Epithelial cell of prostate (primary cell): Measurements from ENCODE around the gene SSBP3.

ENCODE experiments used
- DNase-seq: peaks from one replicate; pipeline ENCODE4 v3.0.0-alpha.2; 2011; ENCODE audit warnings: low read depth, low spot score
- H3K27ac ChIP-seq: fragments of 450-650 bp; 2 replicates; pipeline ENCODE4 v1.5.1; 2017; ENCODE audit warnings: mild to moderate bottlenecking

Gene SSBP3

DNA sequence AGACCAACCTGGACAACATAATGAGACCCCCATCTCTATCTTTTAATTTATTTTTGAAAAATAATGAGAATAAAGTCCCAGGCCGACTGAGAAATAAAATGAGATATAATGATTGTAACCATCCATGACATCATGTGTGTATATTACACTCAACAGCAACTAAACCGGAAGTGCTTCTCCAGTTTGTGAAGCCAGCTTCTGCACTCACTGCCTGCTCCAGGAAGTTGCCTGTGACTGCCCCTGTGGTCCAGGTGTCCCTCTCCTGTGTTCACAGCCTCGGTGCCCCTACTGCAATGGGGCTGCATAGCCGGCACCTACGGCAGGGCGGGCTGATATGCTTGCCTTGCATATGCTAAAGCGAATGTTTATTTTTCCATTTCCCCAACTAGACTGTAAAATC is 68.3 kb downstream of the SSBP3 start:
- DNase-seq, result no peak
- no peak overlapping the region for H3K27ac ChIP-seq

DNA sequence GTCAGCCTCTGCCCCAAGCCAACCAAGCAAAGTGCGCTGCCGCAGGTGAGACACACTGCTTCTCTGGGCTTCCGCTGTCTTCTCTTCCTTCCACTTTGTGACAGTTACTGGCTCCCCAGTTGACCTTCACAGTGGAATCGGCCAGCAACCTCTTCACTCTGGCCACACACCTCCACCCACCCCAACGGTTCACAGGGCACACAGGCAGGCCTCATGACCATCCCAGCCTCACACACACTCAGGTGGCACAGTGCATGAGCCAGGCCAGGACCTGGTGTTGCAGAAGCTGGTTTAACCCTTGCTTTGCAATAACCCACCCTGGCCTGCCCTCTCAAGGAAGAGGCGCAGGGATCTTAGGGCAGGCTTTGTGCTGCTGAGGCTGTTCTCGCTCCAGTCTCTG is 69.2 kb downstream of the SSBP3 start:
- no peak overlapping the region for H3K27ac ChIP-seq
- DNase-seq, result no peak

- H3K27ac ChIP-seq, result no peak overlapping the region
- no peak for DNase-seq
Measured at GRCh38 chr1:54336116-54336515, 70.1 kb downstream of the SSBP3 start.

DNA sequence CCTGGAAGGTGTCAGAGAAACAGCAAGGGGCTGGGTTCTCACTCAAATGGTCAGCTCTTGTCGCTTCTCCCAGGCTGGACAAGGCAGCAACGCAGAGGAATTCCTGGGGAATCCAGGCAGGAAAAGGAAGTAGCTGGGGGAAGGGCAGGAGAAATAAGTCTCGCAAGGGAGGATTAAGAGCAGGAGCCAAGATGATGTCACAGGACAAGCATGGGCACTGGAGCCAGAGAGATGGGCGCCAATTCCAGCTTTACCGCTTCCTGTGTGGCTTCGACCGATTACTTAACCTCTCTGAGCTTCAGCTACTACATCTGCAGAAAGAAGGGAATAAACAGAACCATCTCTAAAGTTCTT is 70.5 kb downstream of the SSBP3 start:
- DNase-seq, result no peak
- peak overlapping the region; percentile 33 for H3K27ac ChIP-seq

GRCh38 chr1:54335011-54335754 is 71.0 kb downstream of the SSBP3 start:
- peak overlapping the region; percentile 33 for H3K27ac ChIP-seq

DNA sequence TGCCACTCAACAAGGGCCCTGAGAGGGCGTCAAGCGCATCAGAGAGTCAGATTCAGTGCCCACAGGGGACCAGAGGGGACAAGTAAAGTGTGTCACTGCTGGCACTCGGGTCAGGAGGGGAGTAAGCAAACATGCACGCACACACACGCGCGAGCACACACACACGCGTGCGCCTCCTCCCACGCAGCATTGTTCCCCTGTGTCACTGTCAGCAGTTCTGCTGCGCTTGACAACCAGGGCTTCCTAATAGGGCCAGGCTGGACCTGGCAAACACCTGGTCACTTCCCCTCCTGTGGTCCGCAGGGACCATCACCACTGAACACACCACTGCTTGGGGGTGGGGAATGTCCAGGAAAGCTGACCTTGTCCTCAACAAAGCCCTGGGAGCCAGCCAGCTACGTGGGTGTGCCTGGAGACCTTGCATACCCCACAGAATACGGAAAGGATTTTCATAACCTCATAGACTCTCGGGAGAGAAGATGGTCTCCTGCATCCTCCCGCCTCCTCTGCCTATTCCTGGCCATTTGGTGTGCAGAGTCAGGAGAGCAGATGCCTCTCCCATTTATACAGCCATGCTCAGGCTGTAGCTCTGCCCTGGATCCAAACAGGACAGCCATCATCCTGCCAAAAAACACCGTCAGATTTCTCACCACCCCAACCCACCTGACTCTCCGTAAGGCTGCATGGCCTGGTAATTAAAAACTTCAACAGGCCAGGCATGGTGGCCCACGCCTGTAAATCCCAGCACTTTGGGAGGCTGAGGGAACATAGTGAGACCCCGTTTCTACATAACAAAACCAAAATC is 73.2 kb downstream of the SSBP3 start:
- no peak overlapping the region for H3K27ac ChIP-seq

More at GRCh38 chr1:54335011-54335754, 71.0 kb downstream of the SSBP3 start:
- DNase-seq, result no peak

DNA sequence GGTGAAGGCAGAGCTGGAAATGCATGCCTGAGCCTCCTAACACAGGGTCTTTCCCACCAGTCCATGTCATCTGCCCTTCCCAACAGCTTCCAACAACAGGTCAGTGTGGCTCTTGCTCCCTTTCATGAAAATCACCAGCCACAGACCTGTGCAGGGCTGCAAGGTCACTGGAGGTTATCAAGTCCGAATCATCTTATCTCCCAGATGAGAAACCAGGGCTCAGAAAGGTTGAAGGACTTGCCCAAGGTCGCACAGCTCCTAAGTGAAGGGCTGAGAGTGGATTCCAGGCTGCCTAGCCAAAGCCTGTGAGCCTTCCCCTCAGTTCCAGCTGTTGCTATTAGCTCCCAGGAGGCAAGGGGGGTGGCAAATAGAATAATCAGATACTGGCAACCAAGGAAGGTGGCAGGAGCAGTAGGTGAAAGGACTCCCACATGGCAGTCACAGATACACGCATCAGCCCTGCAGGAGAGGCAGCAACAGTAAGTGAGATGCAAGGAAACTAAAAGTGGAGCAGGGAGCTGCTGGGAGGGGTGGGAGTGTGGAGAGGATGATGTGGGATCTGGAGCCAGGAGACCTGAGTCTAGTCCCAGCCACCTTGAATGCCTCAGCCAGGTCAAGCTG is 74.2 kb downstream of the SSBP3 start:
- no peak for DNase-seq
- no peak overlapping the region for H3K27ac ChIP-seq

More for the DNA sequence above, 73.2 kb downstream of the SSBP3 start:
- DNase-seq, result no peak

DNA sequence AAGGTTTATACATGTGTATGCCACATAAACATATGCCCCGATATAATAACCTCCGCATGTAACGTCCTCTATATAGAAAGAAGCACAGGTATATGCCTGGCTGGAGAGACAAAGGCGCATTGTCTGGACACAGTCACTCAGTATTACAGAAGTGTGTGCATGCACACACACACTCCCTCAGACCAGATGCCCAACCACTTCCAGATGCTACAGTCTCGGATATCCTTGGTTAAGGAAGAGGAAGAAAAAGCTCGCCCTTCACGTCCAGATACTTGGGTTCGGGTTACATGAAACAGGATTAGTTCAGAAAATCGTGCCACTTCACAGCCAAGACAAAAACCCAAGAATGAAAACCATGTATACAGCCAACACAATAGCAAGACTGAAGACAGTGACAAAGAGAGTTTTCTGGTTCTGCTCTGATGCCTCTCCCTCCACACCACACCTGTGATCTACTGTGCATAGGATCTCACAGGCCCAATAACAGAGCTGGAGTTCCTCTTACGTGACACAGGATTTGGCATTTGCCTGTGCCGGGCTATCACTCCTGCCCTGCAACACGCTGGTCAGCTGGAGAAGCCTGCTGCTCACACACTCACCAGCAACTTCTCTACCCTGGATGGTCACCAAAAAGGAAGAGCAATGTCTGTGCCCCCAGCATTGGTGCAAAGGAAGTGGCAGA is 75.0 kb downstream of the SSBP3 start:
- no peak for DNase-seq

DNA sequence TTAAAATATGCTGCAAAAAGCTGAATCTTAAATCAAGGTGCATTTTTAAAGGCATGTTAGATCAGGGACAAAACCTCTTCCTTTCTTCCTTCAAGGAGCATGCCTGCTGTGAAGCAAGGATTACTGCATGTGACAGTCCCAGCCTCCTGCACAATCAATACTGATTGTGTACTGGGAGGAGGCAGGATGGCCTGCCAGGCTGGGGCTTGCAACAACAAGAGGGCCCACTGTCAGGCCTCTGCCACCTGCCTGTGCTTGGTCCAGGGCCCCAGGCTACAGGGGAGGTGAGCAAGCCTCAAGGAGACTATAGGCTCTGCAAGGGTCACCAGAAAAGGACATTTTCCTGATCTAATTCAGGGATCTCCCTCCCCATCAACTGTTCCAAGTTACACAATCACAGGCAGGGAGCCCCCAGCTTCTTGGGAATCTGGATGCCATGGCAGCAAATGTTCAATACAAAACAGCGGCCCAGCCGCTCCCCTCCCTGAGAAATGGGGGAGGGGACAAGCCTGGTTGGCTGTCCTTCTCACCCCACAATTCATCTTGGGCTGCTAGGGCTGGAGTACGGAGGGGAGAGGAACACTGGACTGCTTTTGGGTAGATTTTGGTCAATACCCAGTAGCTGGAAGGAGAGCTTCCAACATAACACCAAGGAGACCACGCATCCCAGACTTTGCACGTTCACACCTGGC is 76.7 kb downstream of the SSBP3 start:
- DNase-seq, result no peak
- H3K27ac ChIP-seq, result no peak overlapping the region

More for the DNA sequence above, 75.0 kb downstream of the SSBP3 start:
- no peak overlapping the region for H3K27ac ChIP-seq

DNA sequence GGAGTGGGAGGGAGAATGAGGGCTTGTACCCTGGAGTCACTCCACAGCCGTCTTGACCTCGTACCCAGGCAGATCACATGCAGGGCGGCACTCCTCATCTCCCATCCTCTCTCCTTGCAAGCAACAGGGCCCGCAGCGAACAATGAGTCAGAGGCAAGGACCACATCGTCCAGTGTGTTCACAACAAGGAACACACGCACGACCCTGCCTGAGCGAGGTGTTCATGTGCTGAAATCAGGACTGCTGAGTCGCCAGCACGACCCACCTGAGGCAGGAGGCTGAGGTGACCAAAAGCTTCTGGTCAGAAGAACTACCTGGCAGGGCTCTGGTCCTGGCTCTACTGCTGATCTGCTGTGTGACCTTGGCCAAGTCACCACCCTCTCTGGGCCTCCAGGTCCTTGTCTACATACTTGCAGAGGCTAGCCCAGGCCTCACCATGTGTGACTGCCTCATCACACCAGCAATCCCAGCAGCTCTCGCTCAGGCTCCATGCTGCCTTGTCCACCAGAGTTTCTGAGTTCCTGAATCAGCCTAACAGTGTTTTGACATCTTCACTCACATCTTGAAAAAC is 78.0 kb downstream of the SSBP3 start:
- no peak overlapping the region for H3K27ac ChIP-seq
- DNase-seq, result no peak

GRCh38 chr1:54327386-54328065 is 78.7 kb downstream of the SSBP3 start:
- H3K27ac ChIP-seq, result no peak overlapping the region
- no peak for DNase-seq

DNA sequence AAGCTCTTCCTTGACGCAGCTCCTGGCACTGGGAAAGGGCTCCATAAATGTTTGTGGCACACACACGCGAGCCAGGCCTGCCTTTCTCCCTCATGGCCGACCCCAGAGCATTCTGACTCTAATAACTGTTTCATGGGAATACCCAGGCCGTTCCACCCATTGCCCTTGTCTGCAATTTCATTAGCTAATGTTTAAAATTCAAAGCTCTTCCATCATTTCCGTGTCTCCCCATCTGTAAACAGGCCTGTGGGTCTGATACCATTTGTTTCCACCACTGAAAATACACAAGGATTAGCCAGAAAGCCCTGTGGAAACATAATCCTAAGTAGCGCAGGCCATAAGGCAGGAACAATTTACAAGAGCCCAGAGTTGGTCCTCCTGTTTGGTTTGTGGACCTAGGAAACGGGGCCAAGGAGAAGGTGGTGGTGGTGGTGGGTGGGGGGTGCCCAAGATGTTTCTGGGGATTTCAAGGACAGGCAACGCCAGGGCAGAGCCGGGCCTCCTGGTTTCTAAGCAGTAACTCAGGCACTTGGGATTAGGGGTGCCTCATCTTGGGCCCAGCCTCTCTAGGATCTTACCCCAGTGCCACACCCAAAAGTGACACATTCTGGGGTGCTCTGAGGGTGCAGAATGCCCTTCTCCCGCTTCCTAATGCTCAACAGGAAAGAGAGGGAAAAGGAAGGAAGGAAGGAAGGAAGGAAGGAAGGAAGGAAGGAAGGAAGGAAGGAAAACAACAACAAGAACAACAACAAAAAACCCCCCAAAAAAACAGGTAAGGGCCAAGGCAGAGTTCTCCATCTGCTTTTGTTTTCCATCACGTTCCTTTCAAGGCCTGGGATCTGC is 79.4 kb downstream of the SSBP3 start:
- no peak overlapping the region for H3K27ac ChIP-seq
- no peak for DNase-seq

- no peak overlapping the region for H3K27ac ChIP-seq
- DNase-seq, result no peak
Measured at GRCh38 chr1:54325703-54326461, 80.3 kb downstream of the SSBP3 start.

- H3K27ac ChIP-seq, result no peak overlapping the region
- DNase-seq, result no peak
Measured at GRCh38 chr1:54325284-54325683, 80.9 kb downstream of the SSBP3 start.

DNA sequence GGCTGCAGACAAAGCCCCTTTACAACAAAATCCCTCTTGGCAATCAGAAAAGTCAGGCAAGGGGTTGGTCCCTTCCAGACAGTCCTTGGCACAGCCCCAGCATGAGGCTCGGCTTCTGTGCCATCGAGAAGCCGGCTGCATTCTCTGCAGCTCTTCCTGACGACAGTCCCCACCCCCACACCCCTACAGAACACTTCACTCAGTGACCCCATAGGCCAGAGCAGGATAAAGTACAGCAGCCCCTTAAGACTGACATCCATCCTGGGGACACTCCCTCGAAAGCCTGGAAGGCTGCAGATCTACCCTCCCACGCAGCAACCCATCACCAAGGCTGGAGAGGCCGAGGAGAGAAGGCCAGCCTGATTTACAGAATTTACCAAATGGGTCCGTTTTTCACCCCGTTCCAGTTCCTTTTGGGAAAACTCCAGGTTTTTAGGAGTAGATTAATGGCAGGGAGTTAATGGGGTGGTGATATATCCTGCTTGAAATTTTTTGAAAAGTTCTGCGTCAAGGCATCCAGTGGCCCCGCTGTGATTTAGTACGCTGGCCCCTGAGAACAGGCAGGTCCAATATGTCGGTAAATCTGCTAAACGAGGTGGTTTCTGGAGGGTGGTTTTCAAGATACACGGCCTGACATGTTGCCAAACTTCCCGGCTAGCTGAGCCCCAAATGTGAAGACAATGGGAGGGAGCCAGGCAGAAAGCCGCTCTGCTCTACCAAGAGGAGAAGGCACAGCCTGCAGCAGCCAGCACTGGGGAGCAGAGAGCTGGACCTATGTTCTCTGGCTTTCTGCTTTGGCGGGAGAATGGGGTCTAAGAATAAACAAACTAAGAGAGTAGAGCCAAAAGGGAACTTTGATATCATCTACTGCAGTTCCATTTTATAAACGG is 81.7 kb downstream of the SSBP3 start:
- H3K27ac ChIP-seq, result peak overlapping the region; percentile 45
- no peak for DNase-seq

- no peak for DNase-seq
- peak overlapping the region; percentile 45 for H3K27ac ChIP-seq
Measured at GRCh38 chr1:54323921-54324250, 82.3 kb downstream of the SSBP3 start.

DNA sequence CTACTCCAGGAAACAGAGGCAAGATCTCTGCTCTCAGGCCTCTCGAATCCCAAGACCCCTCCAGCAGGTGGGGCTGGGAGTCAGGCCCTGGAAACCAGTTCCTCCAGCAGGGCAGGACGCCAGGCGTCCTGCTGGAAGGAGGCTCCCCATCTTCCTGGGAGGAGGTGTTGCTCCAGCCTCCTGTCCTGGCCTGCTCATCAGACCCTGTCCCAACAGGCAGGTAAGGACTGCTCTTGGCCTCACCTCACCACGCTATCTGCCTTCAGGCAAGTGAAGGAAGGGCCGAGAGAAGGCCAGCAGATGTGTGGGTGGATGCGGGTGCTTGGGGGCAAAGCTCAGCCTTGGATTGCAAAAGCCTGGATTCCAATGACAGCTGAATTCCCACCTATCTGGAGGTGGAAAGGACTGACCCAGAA is 82.9 kb downstream of the SSBP3 start:
- DNase-seq, result peak; percentile 52

More for the DNA sequence above, 82.9 kb downstream of the SSBP3 start:
- peak overlapping the region; percentile 45 for H3K27ac ChIP-seq
